ENCODE results near the gene BARHL1. TPM values are rescaled to one million over a fixed set of nuclear protein-coding genes. Genes with fewer than 3 reads are reported as not detected.

BARHL1 gene
- total RNA-seq, 2 donors from 2014 or later, result not detected

- TF ChIP-seq CTCF (IDR thresholded peaks at IDR 0.05), result no peak
- H3K27me3 ChIP-seq (replicated peaks; ENCODE audit: insufficient read depth), result no peaks in the 10 kb centered on the region
Observed at GRCh38 chr9:132548751-132549640, 33.4 kb upstream of the BARHL1 start.

GRCh38 chr9:132551556-132551955 lies 30.9 kb upstream of the BARHL1 start:
- TF ChIP-seq CTCF (IDR thresholded peaks at IDR 0.05), result no peak
- ATAC-seq (ENCODE audit: insufficient number of reproducible peaks, low FRiP score, low read depth) (no peak), DNase-seq (ENCODE audit: low spot score) (no peak)
- no peaks in the 10 kb centered on the region for H3K9me3 ChIP-seq
- no peak overlapping the region for H3K27ac ChIP-seq
- H3K4me3 ChIP-seq, result no peak overlapping the region
- H3K27me3 ChIP-seq (replicated peaks; ENCODE audit: insufficient read depth), result no peaks in the 10 kb centered on the region
- no peaks in the 10 kb centered on the region for H3K36me3 ChIP-seq
- H3K4me1 ChIP-seq (ENCODE audit: control insufficient read depth in 1 of 2, low read depth in 2 of 2), result peaks cover 0 to under 1% of the 10 kb centered on the region in 2 donors

More at GRCh38 chr9:132548751-132549640, 33.4 kb upstream of the BARHL1 start:
- Histone ChIP-seq H3K4me1 (ENCODE audit: control insufficient read depth in 1 of 2, low read depth in 2 of 2) (peaks cover 0 to 6% of the 10 kb centered on the region in 2 donors), H3K36me3 (no peaks in the 10 kb centered on the region), H3K4me3 (no peak overlapping the region), H3K9me3 (no peaks in the 10 kb centered on the region), H3K27ac (no peak overlapping the region)
- ATAC-seq (ENCODE audit: insufficient number of reproducible peaks, low FRiP score, low read depth) (no peak), DNase-seq (ENCODE audit: low spot score) (no peak)

- no peaks in the 10 kb centered on the region for H3K36me3 ChIP-seq
Observed at GRCh38 chr9:132552041-132552440, 30.4 kb upstream of the BARHL1 start.

GRCh38 chr9:132554755-132555154 lies 27.7 kb upstream of the BARHL1 start:
- ATAC-seq (ENCODE audit: insufficient number of reproducible peaks, low FRiP score, low read depth) (no peak), DNase-seq (ENCODE audit: low spot score) (no peak)
- Histone ChIP-seq H3K36me3 (no peaks in the 10 kb centered on the region), H3K4me3 (no peak overlapping the region), H3K27me3 (replicated peaks; ENCODE audit: insufficient read depth) (no peaks in the 10 kb centered on the region), H3K4me1 (ENCODE audit: control insufficient read depth in 1 of 2, low read depth in 2 of 2) (no peaks in the 10 kb centered on the region), H3K27ac (no peak overlapping the region), H3K9me3 (no peaks in the 10 kb centered on the region)
- no peak for TF ChIP-seq CTCF (IDR thresholded peaks at IDR 0.05)

More at GRCh38 chr9:132552041-132552440, 30.4 kb upstream of the BARHL1 start:
- Histone ChIP-seq H3K9me3 (no peaks in the 10 kb centered on the region), H3K27me3 (replicated peaks; ENCODE audit: insufficient read depth) (no peaks in the 10 kb centered on the region), H3K4me1 (ENCODE audit: control insufficient read depth in 1 of 2, low read depth in 2 of 2) (no peaks in the 10 kb centered on the region), H3K4me3 (no peak overlapping the region), H3K27ac (no peak overlapping the region)
- TF ChIP-seq CTCF (IDR thresholded peaks at IDR 0.05), result no peak
- no peak for DNase-seq (ENCODE audit: low spot score)
- no peak for ATAC-seq (ENCODE audit: insufficient number of reproducible peaks, low FRiP score, low read depth)

GRCh38 chr9:132555528-132555927 lies 26.9 kb upstream of the BARHL1 start:
- Histone ChIP-seq H3K4me1 (ENCODE audit: control insufficient read depth in 1 of 2, low read depth in 2 of 2) (no peaks in the 10 kb centered on the region), H3K9me3 (no peaks in the 10 kb centered on the region), H3K27ac (no peak overlapping the region), H3K36me3 (no peaks in the 10 kb centered on the region), H3K27me3 (replicated peaks; ENCODE audit: insufficient read depth) (no peaks in the 10 kb centered on the region), H3K4me3 (no peak overlapping the region)
- TF ChIP-seq CTCF (IDR thresholded peaks at IDR 0.05), result no peak
- ATAC-seq (ENCODE audit: insufficient number of reproducible peaks, low FRiP score, low read depth), result no peak
- no peak for DNase-seq (ENCODE audit: low spot score)

Measured in thoracic aorta (tissue), 2 donors.